HepG2 (cell line): ENCODE results near the gene FGGY. TPM values are rescaled to one million over a fixed set of nuclear protein-coding genes. Genes with fewer than 3 reads are reported as not detected.

Experiments
- ATAC-seq: fragments of 200-7000 bp; cut with Tn5 transposase; 3 replicates; pipeline ENCODE4 v1.9.1; 2020; ENCODE audit warnings: mild to moderate bottlenecking, moderate library complexity
- BruUV-seq: library from RNA; stranded (reverse); fragments of 400-500 nt; replicated peaks from 2 replicates; lab custom pipeline; 2021; lab: Mats Ljungman, UMichigan
- CTCF ChIA-PET: fragments of 300-600 bp; formaldehyde crosslinking; extraction: SDS; loops from one replicate; lab custom pipeline; 2021; ENCODE audit warnings: low total read pairs, inconsistent platforms, low intra/inter-chr PET ratio; lab: Yijun Ruan, JAX
- POLR2A ChIA-PET: fragments of 350-600 bp; sonication (Branson Sonifier 250); formaldehyde crosslinking; loops from one replicate; lab custom pipeline; 2020; ENCODE audit warnings: antibody characterized with exemption, inconsistent platforms; lab: Yijun Ruan, JAX
- DNase-seq: peaks from one replicate; pipeline ENCODE4 v3.0.0-alpha.2; 2015; ENCODE audit warnings: low spot score
- FAIRE-seq: peaks from 3 replicates; lab custom pipeline; 2011; peaks lifted over from hg19 to GRCh38; lab: Jason Lieb, UNC
- H2AFZ ChIP-seq: one replicate; pipeline ENCODE4 v1.6.1; 2011; ENCODE audit warnings: low read length, inconsistent platforms
- H3K27ac ChIP-seq: fragments of 300-600 bp; 3 replicates; pipeline ENCODE4 v1.8.0; 2011; ENCODE audit warnings: mixed run types, mild to moderate bottlenecking, mixed read lengths, low read length, inconsistent platforms; ENCODE audit not compliant: insufficient read depth; ENCODE audit errors: extremely low read length
- H3K27me3 ChIP-seq, 2 experiments: fragments of 200-600 bp in 1 of 2; 2 replicates in 1 of 2; 3 replicates in 1 of 2; pipeline versions ENCODE4 v1.6.0 to v1.8.0; 2011; ENCODE audit warnings: low read length in 2 of 2, mild to moderate bottlenecking in 2 of 2, moderate library complexity in 2 of 2, inconsistent platforms in 1 of 2; ENCODE audit not compliant: insufficient read depth in 2 of 2, control insufficient read depth in 1 of 2
- H3K36me3 ChIP-seq, 2 experiments: fragments of 200-600 bp in 1 of 2; replicated peaks in 1 of 2; 2 replicates in 1 of 2; 3 replicates in 1 of 2; pipeline versions ENCODE4 v1.5.1 to v1.8.0; 2011; ENCODE audit warnings: low read length in 2 of 2, inconsistent platforms in 1 of 2; ENCODE audit not compliant: insufficient read depth in 2 of 2, control insufficient read depth in 1 of 2
- H3K4me1 ChIP-seq: 2 replicates; pipeline ENCODE4 v1.5.1; 2012; ENCODE audit warnings: low read length, inconsistent platforms; ENCODE audit not compliant: insufficient read depth
- H3K4me2 ChIP-seq: 2 replicates; pipeline ENCODE4 v1.6.0; 2011; ENCODE audit warnings: low read depth, low read length, inconsistent platforms
- H3K4me3 ChIP-seq, 3 experiments: fragments of 200-600 bp in 1 of 3; sonication (generic), shearing (Covaris generic) in 1 of 3; replicated peaks in 1 of 3; 2 replicates each; pipeline ENCODE4 v1.5.1; 2011 to 2016; ENCODE audit warnings: low read length in 3 of 3, inconsistent platforms in 2 of 3, low read depth in 2 of 3, mild to moderate bottlenecking in 2 of 3, control low read depth in 1 of 3, mixed read lengths in 1 of 3; ENCODE audit not compliant: insufficient read depth in 1 of 3
- H3K79me2 ChIP-seq: one replicate; pipeline ENCODE4 v1.6.1; 2011; ENCODE audit warnings: low read length, inconsistent platforms; ENCODE audit not compliant: insufficient read depth
- H3K9ac ChIP-seq: 2 replicates; pipeline ENCODE4 v1.6.0; 2011; ENCODE audit warnings: mild to moderate bottlenecking, low read depth, low read length, inconsistent platforms; ENCODE audit not compliant: insufficient read depth
- H3K9me3 ChIP-seq: 2 replicates; pipeline ENCODE4 v1.5.1; 2012; ENCODE audit warnings: mild to moderate bottlenecking, low read length
- H4K20me1 ChIP-seq: 2 replicates; pipeline ENCODE4 v1.6.0; 2011; ENCODE audit warnings: inconsistent platforms, mild to moderate bottlenecking, low read length, moderate library complexity; ENCODE audit not compliant: insufficient read depth
- CC2D1A ChIP-seq: sonication (generic); formaldehyde crosslinking; IDR thresholded peaks from 2 replicates; pipeline ENCODE4 v1.8.1; 2023; ENCODE audit warnings: mild to moderate bottlenecking, missing genetic modification reagents
- EEA1 ChIP-seq: sonication (generic); formaldehyde crosslinking; IDR thresholded peaks from 2 replicates; pipeline ENCODE4 v1.5.1; 2020; ENCODE audit warnings: mild to moderate bottlenecking, missing genetic modification reagents, borderline replicate concordance
- NCOA1 ChIP-seq: sonication (generic); formaldehyde crosslinking; IDR thresholded peaks from 2 replicates; pipeline ENCODE4 v1.9.0; 2021; ENCODE audit warnings: missing genetic modification reagents
- RELA ChIP-seq: sonication (generic); formaldehyde crosslinking; IDR thresholded peaks from 2 replicates; pipeline ENCODE4 v1.4.0; 2020; ENCODE audit warnings: missing genetic modification reagents
- RXRA ChIP-seq: sonication (generic); formaldehyde crosslinking; IDR thresholded peaks from 2 replicates; pipeline ENCODE4 v1.5.1; 2020; ENCODE audit warnings: missing genetic modification reagents
- SP140L ChIP-seq: sonication (generic); formaldehyde crosslinking; IDR thresholded peaks from 2 replicates; pipeline ENCODE4 v1.4.0; 2020; ENCODE audit warnings: missing genetic modification reagents, borderline replicate concordance
- STAG1 ChIP-seq: sonication (generic); formaldehyde crosslinking; IDR thresholded peaks from 2 replicates; pipeline ENCODE4 v1.4.0; 2020; ENCODE audit warnings: missing genetic modification reagents
- TEAD2 ChIP-seq: sonication (generic); formaldehyde crosslinking; IDR thresholded peaks from 2 replicates; pipeline ENCODE4 v1.9.0; 2021; ENCODE audit warnings: missing genetic modification reagents
- ZBTB20 ChIP-seq: sonication (generic); formaldehyde crosslinking; IDR thresholded peaks from 2 replicates; pipeline ENCODE4 v1.8.1; 2023; ENCODE audit warnings: missing genetic modification reagents, low read depth, mild to moderate bottlenecking, borderline replicate concordance
- ZKSCAN1 ChIP-seq: fragments of 150-350 bp; IDR thresholded peaks from 2 replicates; pipeline ENCODE4 v1.6.1; 2014; ENCODE audit warnings: low read length
- ZNF280D ChIP-seq: sonication (generic); formaldehyde crosslinking; IDR thresholded peaks from 2 replicates; pipeline ENCODE4 v1.5.1; 2020; ENCODE audit warnings: mild to moderate bottlenecking, missing genetic modification reagents
- ZNF891 ChIP-seq: sonication (generic); formaldehyde crosslinking; IDR thresholded peaks from 2 replicates; pipeline ENCODE4 v1.5.0; 2020; ENCODE audit warnings: mild to moderate bottlenecking, missing genetic modification reagents
- in situ Hi-C: cut with HindIII; loops from 2 replicates; pipeline ENCODE4 v1.10.0; 2017; ENCODE audit warnings: low pct_unique_long_range_greater_than_20kb; ENCODE audit not compliant: extremely low pct_ligation_motif_present
- intact Hi-C: fragments of 100-400 bp; cut with micrococcal nuclease; formaldehyde crosslinking; loops from one replicate; pipeline ENCODE4 v1.10.0; 2022; ENCODE audit not compliant: unreplicated experiment
- polyA plus RNA-seq, 8 experiments: library from polyadenylated mRNA; depleted of rRNA in 3 of 8; stranded (reverse) in 7 of 8; unstranded in 1 of 8; fragments of >200 nt; fragmentation: Illumina TruSeq in 4 of 8; extraction: Trizol in 4 of 8; gene quantifications; 2 replicates each; pipeline versions ENCODE4 v1.2.1 to v1.2.3, GENCODE V29; 2011 to 2016; ENCODE audit warnings: low read depth in 4 of 8, missing spikeins in 1 of 8, mixed read lengths in 1 of 8; ENCODE audit not compliant: insufficient read depth in 1 of 8
- total RNA-seq, 5 experiments: library from RNA; depleted of rRNA; stranded (reverse); fragments of >200 nt; fragmentation: Illumina TruSeq; extraction: Trizol; gene quantifications; 2 replicates each; pipeline ENCODE4 v1.2.3, GENCODE V29; 2016; ENCODE audit warnings: low read depth in 1 of 5
- TF ChIP-seq, protein P1 (sequence below): sonication (generic); formaldehyde crosslinking; IDR thresholded peaks from 2 replicates; pipeline ENCODE4 v1.4.0; 2020; ENCODE audit warnings: mild to moderate bottlenecking, missing genetic modification reagents
- TF ChIP-seq, protein P2 (sequence below): sonication (generic); formaldehyde crosslinking; IDR thresholded peaks from 2 replicates; pipeline ENCODE4 v1.5.1; 2020; ENCODE audit warnings: missing genetic modification reagents, mild to moderate bottlenecking, borderline replicate concordance
- TF ChIP-seq, protein P3 (sequence below): sonication (generic); formaldehyde crosslinking; IDR thresholded peaks from 2 replicates; pipeline ENCODE4 v1.4.0; 2020; ENCODE audit warnings: mild to moderate bottlenecking, missing genetic modification reagents

The FGGY gene
- total and polyA plus RNA-seq, 2 of the 13 experiments (the other 11 are each of a cell fraction or from before 2014, with no cell fraction given) = 15.7 to 27.5 TPM

DNA sequence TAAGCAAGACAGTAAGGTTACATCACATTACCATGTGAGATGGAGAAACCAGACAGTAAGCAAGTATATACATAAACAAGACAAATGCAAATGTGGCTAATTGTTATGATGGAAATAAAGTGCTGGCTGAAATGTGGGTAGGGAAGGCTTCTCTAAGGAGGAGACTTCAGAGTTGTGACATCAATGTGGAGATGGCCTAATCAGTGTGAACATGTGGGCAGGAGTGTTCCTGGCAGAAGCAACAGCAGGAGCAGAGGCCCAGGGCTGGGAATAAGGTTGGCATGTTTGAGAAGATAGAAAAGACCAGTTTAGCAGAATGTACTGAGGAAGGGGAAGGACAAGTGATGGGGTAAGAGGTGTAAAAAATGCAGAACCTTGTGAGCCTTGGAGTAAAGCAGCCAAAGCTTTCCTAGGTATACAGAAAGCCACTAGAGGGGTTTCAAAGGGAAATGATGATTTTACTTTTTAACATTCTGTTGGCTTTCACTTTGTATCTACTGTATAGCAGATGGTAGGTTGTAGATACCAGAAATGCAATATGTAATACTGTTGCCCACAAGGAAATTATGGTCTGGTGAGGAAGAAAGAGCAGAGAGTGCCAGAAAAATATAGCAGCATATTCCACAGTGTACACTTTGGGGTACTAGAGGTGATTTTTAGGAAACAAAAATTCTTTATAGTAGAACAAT, 197.4 kb downstream of the FGGY start:
- Histone ChIP-seq H3K27me3 (no peaks in the 10 kb centered on the region), H3K4me3 (no peak overlapping the region), H4K20me1 (no peaks in the 10 kb centered on the region), H3K4me2 (no peak overlapping the region), H2AFZ (no peak overlapping the region), H3K36me3 (no peaks in the 10 kb centered on the region), H3K27ac (no peak overlapping the region), H3K4me1 (peaks cover 10% of the 10 kb centered on the region), H3K9me3 (peaks cover 5% of the 10 kb centered on the region; the same call in 1 of the 2 replicates), H3K79me2 (no peaks in the 10 kb centered on the region), H3K9ac (no peak overlapping the region)
- DNase-seq (no peak), ATAC-seq (no peak), FAIRE-seq (no peak)
- in situ Hi-C loops = no loop called here
- ChIA-PET POLR2A (no interaction called here), CTCF (no interaction called here)
- no TSS peak for BruUV-seq
- intact Hi-C loops = no loop called here
- TF ChIP-seq, protein P1, sequence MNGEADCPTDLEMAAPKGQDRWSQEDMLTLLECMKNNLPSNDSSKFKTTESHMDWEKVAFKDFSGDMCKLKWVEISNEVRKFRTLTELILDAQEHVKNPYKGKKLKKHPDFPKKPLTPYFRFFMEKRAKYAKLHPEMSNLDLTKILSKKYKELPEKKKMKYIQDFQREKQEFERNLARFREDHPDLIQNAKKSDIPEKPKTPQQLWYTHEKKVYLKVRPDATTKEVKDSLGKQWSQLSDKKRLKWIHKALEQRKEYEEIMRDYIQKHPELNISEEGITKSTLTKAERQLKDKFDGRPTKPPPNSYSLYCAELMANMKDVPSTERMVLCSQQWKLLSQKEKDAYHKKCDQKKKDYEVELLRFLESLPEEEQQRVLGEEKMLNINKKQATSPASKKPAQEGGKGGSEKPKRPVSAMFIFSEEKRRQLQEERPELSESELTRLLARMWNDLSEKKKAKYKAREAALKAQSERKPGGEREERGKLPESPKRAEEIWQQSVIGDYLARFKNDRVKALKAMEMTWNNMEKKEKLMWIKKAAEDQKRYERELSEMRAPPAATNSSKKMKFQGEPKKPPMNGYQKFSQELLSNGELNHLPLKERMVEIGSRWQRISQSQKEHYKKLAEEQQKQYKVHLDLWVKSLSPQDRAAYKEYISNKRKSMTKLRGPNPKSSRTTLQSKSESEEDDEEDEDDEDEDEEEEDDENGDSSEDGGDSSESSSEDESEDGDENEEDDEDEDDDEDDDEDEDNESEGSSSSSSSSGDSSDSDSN (CRISPR knock-in tag) = no peak
- TF ChIP-seq ZNF280D = no peak
- TF ChIP-seq TEAD2 (CRISPR knock-in tag) = no peak
- no peak for TF ChIP-seq EEA1 (CRISPR knock-in tag)
- TF ChIP-seq CC2D1A = no peak
- TF ChIP-seq RXRA = no peak
- no peak for TF ChIP-seq ZBTB20 (CRISPR knock-in tag)
- TF ChIP-seq, protein P2, sequence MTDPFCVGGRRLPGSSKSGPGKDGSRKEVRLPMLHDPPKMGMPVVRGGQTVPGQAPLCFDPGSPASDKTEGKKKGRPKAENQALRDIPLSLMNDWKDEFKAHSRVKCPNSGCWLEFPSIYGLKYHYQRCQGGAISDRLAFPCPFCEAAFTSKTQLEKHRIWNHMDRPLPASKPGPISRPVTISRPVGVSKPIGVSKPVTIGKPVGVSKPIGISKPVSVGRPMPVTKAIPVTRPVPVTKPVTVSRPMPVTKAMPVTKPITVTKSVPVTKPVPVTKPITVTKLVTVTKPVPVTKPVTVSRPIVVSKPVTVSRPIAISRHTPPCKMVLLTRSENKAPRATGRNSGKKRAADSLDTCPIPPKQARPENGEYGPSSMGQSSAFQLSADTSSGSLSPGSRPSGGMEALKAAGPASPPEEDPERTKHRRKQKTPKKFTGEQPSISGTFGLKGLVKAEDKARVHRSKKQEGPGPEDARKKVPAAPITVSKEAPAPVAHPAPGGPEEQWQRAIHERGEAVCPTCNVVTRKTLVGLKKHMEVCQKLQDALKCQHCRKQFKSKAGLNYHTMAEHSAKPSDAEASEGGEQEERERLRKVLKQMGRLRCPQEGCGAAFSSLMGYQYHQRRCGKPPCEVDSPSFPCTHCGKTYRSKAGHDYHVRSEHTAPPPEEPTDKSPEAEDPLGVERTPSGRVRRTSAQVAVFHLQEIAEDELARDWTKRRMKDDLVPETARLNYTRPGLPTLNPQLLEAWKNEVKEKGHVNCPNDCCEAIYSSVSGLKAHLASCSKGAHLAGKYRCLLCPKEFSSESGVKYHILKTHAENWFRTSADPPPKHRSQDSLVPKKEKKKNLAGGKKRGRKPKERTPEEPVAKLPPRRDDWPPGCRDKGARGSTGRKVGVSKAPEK (CRISPR knock-in tag) = no peak
- TF ChIP-seq, protein P3, sequence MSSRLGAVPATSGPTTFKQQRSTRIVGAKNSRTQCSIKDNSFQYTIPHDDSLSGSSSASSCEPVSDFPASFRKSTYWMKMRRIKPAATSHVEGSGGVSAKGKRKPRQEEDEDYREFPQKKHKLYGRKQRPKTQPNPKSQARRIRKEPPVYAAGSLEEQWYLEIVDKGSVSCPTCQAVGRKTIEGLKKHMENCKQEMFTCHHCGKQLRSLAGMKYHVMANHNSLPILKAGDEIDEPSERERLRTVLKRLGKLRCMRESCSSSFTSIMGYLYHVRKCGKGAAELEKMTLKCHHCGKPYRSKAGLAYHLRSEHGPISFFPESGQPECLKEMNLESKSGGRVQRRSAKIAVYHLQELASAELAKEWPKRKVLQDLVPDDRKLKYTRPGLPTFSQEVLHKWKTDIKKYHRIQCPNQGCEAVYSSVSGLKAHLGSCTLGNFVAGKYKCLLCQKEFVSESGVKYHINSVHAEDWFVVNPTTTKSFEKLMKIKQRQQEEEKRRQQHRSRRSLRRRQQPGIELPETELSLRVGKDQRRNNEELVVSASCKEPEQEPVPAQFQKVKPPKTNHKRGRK (CRISPR knock-in tag) = no peak
- no peak for TF ChIP-seq NCOA1
- no peak for TF ChIP-seq SP140L (CRISPR knock-in tag)
- no peak for TF ChIP-seq ZKSCAN1
- no peak for TF ChIP-seq STAG1
- TF ChIP-seq RELA (CRISPR knock-in tag) = no peak
- TF ChIP-seq ZNF891 (CRISPR knock-in tag) = no peak
